Spinal cord (tissue), 10 donors: ENCODE measurements around the gene SNX18. TPM values are rescaled to one million over a fixed set of nuclear protein-coding genes. Genes with fewer than 3 reads are reported as not detected.
A peak's percentile ranks its signal among the peaks of the same experiment; 100 is the strongest.

Experiments
- DNase-seq, 6 donors: peaks; one replicate each; pipeline versions ENCODE4 v3.0.0 to v3.0.0-alpha.2; 2013 to 2015; ENCODE audit warnings: low spot score in 6 of 6, low read depth in 4 of 6
- H3K27ac ChIP-seq: one replicate; pipeline ENCODE4 v1.5.1; 2013; ENCODE audit warnings: low read depth, low read length, control low read depth
- H3K27me3 ChIP-seq: one replicate; pipeline ENCODE4 v1.6.1; 2013; ENCODE audit warnings: low read length; ENCODE audit not compliant: control insufficient read depth, insufficient read depth
- H3K36me3 ChIP-seq: one replicate; pipeline ENCODE4 v1.6.1; 2013; ENCODE audit warnings: low read length; ENCODE audit not compliant: control insufficient read depth, insufficient read depth
- H3K4me1 ChIP-seq: one replicate; pipeline ENCODE4 v1.6.1; 2013; ENCODE audit warnings: low read length; ENCODE audit not compliant: control insufficient read depth, insufficient read depth
- H3K4me3 ChIP-seq: one replicate; pipeline ENCODE4 v1.5.1; 2013; ENCODE audit warnings: low read depth, low read length, control low read depth
- H3K9me3 ChIP-seq: one replicate; pipeline ENCODE4 v1.6.1; 2013; ENCODE audit warnings: low read length; ENCODE audit not compliant: control insufficient read depth, insufficient read depth
- WGBS: methylation state at CpG from one replicate; pipeline ENCODE4 v1.1.5; 2013; ENCODE audit warnings: missing lambda C conversion rate; ENCODE audit not compliant: insufficient coverage; 5-methylcytosine and 5-hydroxymethylcytosine counted together
- polyA plus RNA-seq, 2 donors: library from polyadenylated mRNA; unstranded; fragments of 120-200 nt; gene quantifications; one replicate each; pipeline ENCODE4 v1.2.1, GENCODE V29; 2013; ENCODE audit not compliant: insufficient read length in 2 of 2
- total RNA-seq, 2 donors: library from RNA; depleted of rRNA in 1 of 2; stranded (reverse); fragments of 120-200 nt in 1 of 2; fragments of >200 nt in 1 of 2; gene quantifications; one replicate each; pipeline versions ENCODE4 v1.2.3 to v1.2.4, GENCODE V29; 2013 to 2014
- donor health status: healthy.

SNX18 gene
- total and polyA plus RNA-seq, 4 donors, result 18.2 to 31.6 (median 26.4) TPM

GRCh38 chr5:54581831-54582548 is 64.4 kb downstream of the SNX18 start:
- no peaks in the 10 kb centered on the region for H3K9me3 ChIP-seq
- no peak overlapping the region for H3K27ac ChIP-seq
- 100% methylated on average over 1 of the region's 3 CpGs for WGBS
- no peaks in the 10 kb centered on the region for H3K4me1 ChIP-seq
- no peaks in the 10 kb centered on the region for H3K36me3 ChIP-seq
- DNase-seq, result no peak
- H3K4me3 ChIP-seq, result no peak overlapping the region
- no peaks in the 10 kb centered on the region for H3K27me3 ChIP-seq

GRCh38 chr5:54586336-54586735 is 68.8 kb downstream of the SNX18 start:
- no peak overlapping the region for H3K27ac ChIP-seq
- H3K9me3 ChIP-seq, result no peaks in the 10 kb centered on the region
- WGBS, result no CpG with 5 or more reads among the region's 5 CpGs
- DNase-seq, result no peak
- H3K27me3 ChIP-seq, result no peaks in the 10 kb centered on the region
- no peak overlapping the region for H3K4me3 ChIP-seq
- no peaks in the 10 kb centered on the region for H3K36me3 ChIP-seq
- H3K4me1 ChIP-seq, result no peaks in the 10 kb centered on the region

- DNase-seq, result no peak
- Histone ChIP-seq H3K4me1 (no peaks in the 10 kb centered on the region), H3K9me3 (no peaks in the 10 kb centered on the region), H3K36me3 (no peaks in the 10 kb centered on the region), H3K27me3 (no peaks in the 10 kb centered on the region), H3K27ac (no peak overlapping the region), H3K4me3 (no peak overlapping the region)
- WGBS, result 86% methylated on average over 1 of the region's 4 CpGs
These were observed 72.2 kb downstream of the SNX18 start for GRCh38 chr5:54589786-54590185.

GRCh38 chr5:54590824-54591223 is 73.3 kb downstream of the SNX18 start:
- no CpG with 5 or more reads among the region's 3 CpGs for WGBS
- Histone ChIP-seq H3K9me3 (no peaks in the 10 kb centered on the region), H3K27me3 (no peaks in the 10 kb centered on the region), H3K27ac (no peak overlapping the region), H3K4me1 (no peaks in the 10 kb centered on the region), H3K36me3 (no peaks in the 10 kb centered on the region), H3K4me3 (no peak overlapping the region)
- DNase-seq, result no peak

GRCh38 chr5:54593779-54594178 is 76.2 kb downstream of the SNX18 start:
- no peaks in the 10 kb centered on the region for H3K36me3 ChIP-seq
- H3K27me3 ChIP-seq, result no peaks in the 10 kb centered on the region
- no peaks in the 10 kb centered on the region for H3K4me1 ChIP-seq
- no peak overlapping the region for H3K4me3 ChIP-seq
- H3K27ac ChIP-seq, result no peak overlapping the region
- DNase-seq, result no peak
- H3K9me3 ChIP-seq, result peaks cover 1% of the 10 kb centered on the region

DNA sequence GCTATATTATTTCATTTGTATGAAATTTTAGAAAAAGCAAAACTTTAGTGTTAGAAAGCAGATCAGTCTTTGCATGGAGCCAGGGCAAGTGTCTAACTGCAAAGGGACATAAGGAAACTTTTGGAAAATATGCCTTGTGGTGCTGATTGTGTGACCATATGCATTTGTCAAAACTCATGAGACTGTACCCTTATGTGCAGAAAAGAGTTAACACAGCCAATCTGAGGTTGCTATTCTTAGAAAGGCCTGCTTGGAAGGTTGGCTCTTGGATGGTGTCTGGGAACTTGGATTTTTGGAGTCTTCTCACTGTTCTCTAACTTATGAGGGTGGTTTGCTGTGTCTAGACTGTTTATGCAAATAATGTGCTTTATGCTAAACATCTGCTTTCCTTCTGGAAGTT is 76.6 kb downstream of the SNX18 start:
- Histone ChIP-seq H3K27ac (no peak overlapping the region), H3K36me3 (no peaks in the 10 kb centered on the region), H3K4me3 (no peak overlapping the region), H3K27me3 (no peaks in the 10 kb centered on the region), H3K4me1 (no peaks in the 10 kb centered on the region), H3K9me3 (peaks cover 1% of the 10 kb centered on the region)
- DNase-seq, result peak in 1 of 6 donors; percentile 65

DNA sequence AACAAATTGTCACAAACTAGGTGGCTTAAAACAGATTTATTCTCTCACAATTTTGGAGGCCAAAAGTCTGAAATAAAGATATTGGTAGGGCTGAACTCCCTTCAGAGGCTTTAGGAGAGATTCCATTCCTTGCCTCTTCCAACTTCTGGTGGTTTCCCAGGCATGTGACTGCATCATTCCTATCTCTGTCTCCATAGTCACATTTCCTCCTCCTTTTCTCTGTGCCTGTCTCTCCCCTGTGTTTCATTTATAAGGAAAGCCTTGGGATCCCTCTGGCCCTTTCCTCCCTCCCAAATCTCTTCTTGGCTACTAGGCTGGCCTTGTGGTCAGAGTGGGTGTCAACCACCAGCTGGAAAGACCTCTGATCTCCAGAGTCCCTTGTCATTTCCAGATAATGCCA is 78.2 kb downstream of the SNX18 start:
- H3K27ac ChIP-seq, result no peak overlapping the region
- H3K4me3 ChIP-seq, result no peak overlapping the region
- no peaks in the 10 kb centered on the region for H3K27me3 ChIP-seq
- peaks cover 1% of the 10 kb centered on the region for H3K9me3 ChIP-seq
- no peaks in the 10 kb centered on the region for H3K36me3 ChIP-seq
- no peak for DNase-seq
- H3K4me1 ChIP-seq, result no peaks in the 10 kb centered on the region

Other genes starting within 250 kb of the SNX18 start
- gene ARL15, start 207.2 kb upstream of the SNX18 start, total RNA-seq, result 10 to 100 TPM; 42.2 to 67.6 TPM
- gene ARL15, start 207.2 kb upstream of the SNX18 start, polyA plus RNA-seq, result 10 to 100 TPM; 24.7 to 30.6 TPM
- 1 to 10 TPM in 1 of 2 donors, under 1 TPM in 1; 0.33 to 1.4 TPM for gene HSPB3, start 62.1 kb upstream of the SNX18 start, total RNA-seq
- under 1 TPM; 0.44 to 0.81 TPM for gene HSPB3, start 62.1 kb upstream of the SNX18 start, polyA plus RNA-seq